OCI-M2 (cell line): ENCODE data around the gene FAM124B.

Experiments used
- DNase-seq: peaks from one replicate; lab custom pipeline; 2025; ENCODE audit not compliant: unreplicated experiment; lab: John Stamatoyannopoulos, UW

Gene FAM124B

GRCh38 chr2:224401641-224402342, at the start of gene FAM124B:
Gene FAM124B (minus strand): TSS chr2:224402107. CDS start chr2:224401768, 339 bp downstream.
- DNase-seq = peak; percentile 70

GRCh38 chr2:224449212-224450147, 47.6 kb upstream of the FAM124B start:
- no peak for DNase-seq

- no peak for DNase-seq
Measured at GRCh38 chr2:224448236-224448635, 46.3 kb upstream of the FAM124B start.

GRCh38 chr2:224444783-224445182, 42.9 kb upstream of the FAM124B start:
- DNase-seq = no peak

GRCh38 chr2:224444021-224444420, 42.1 kb upstream of the FAM124B start:
- no peak for DNase-seq

- no peak for DNase-seq
Measured at GRCh38 chr2:224442071-224442967, 40.4 kb upstream of the FAM124B start.

GRCh38 chr2:224440988-224441387, 39.1 kb upstream of the FAM124B start:
- DNase-seq = no peak

GRCh38 chr2:224438726-224439125, 36.8 kb upstream of the FAM124B start:
- no peak for DNase-seq

- DNase-seq = no peak
Measured at GRCh38 chr2:224436634-224437033, 34.7 kb upstream of the FAM124B start.

- DNase-seq = no peak
Measured at GRCh38 chr2:224434618-224435017, 32.7 kb upstream of the FAM124B start.

GRCh38 chr2:224433442-224433841, 31.5 kb upstream of the FAM124B start:
- no peak for DNase-seq

- no peak for DNase-seq
Measured at GRCh38 chr2:224432003-224432579, 30.2 kb upstream of the FAM124B start.

GRCh38 chr2:224429441-224429810, 27.5 kb upstream of the FAM124B start:
- DNase-seq = no peak

- DNase-seq = no peak
Measured at GRCh38 chr2:224428787-224429440, 27.0 kb upstream of the FAM124B start.

- DNase-seq = no peak
Measured at GRCh38 chr2:224427471-224427870, 25.6 kb upstream of the FAM124B start.

- no peak for DNase-seq
Measured at GRCh38 chr2:224426656-224427055, 24.7 kb upstream of the FAM124B start.

- DNase-seq = no peak
Measured at GRCh38 chr2:224421065-224421464, 19.2 kb upstream of the FAM124B start.

GRCh38 chr2:224417947-224418346, 16.0 kb upstream of the FAM124B start:
- no peak for DNase-seq

GRCh38 chr2:224417361-224417729, 15.4 kb upstream of the FAM124B start:
- DNase-seq = no peak

GRCh38 chr2:224416656-224417360, 14.9 kb upstream of the FAM124B start:
- no peak for DNase-seq
